ENCODE data around the gene LRP5.

DNA sequence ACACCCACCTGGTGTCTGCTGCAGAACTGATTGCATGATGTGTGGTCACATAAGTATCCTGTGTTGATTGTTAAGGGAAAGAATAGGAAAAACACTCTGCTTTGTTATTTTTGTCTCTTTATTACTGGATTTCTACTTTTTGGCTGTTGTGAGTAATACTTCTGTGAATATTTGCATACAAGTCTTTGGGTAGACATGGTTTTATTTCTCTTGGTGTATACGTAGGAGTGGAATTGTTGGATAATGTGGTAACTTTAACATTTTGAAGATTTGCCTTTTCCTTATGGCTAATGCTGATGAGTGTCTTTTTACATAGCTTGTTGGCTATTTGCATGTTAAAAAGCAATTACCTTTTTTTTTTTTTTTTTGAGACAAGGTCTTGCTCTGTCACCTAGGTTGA lies 161.3 kb downstream of the LRP5 start:
- TF ChIP-seq, protein P1, sequence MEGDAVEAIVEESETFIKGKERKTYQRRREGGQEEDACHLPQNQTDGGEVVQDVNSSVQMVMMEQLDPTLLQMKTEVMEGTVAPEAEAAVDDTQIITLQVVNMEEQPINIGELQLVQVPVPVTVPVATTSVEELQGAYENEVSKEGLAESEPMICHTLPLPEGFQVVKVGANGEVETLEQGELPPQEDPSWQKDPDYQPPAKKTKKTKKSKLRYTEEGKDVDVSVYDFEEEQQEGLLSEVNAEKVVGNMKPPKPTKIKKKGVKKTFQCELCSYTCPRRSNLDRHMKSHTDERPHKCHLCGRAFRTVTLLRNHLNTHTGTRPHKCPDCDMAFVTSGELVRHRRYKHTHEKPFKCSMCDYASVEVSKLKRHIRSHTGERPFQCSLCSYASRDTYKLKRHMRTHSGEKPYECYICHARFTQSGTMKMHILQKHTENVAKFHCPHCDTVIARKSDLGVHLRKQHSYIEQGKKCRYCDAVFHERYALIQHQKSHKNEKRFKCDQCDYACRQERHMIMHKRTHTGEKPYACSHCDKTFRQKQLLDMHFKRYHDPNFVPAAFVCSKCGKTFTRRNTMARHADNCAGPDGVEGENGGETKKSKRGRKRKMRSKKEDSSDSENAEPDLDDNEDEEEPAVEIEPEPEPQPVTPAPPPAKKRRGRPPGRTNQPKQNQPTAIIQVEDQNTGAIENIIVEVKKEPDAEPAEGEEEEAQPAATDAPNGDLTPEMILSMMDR (conservative IDR thresholded peaks at IDR 0.05; ENCODE audit: low read length), result no peak
- no peak for TF ChIP-seq EZH2phosphoT487 (IDR thresholded peaks at IDR 0.05; ENCODE audit: borderline replicate concordance)

Data from Loucy (cell line).